CD4-positive, alpha-beta T cell (primary cell): Measurements from ENCODE around the gene MMP24OS. TPM values are rescaled to one million over a fixed set of nuclear protein-coding genes. Genes with fewer than 3 reads are reported as not detected.
"Not testable (repeated sequence)": the region's sequence is repeated elsewhere in the genome, so short reads cannot be mapped to it uniquely, and the experiment has no call there.

Experiments used
- ATAC-seq: fragments of 200-7000 bp; cut with Tn5 transposase; one replicate; pipeline ENCODE4 v1.10.0; 2022; ENCODE audit warnings: mild to moderate bottlenecking; ENCODE audit not compliant: poor library complexity
- CTCF ChIA-PET: fragments of 350-600 bp; sonication (Branson Sonifier 250); formaldehyde crosslinking; loops from one replicate; lab custom pipeline; 2021; ENCODE audit warnings: antibody characterized with exemption, inconsistent platforms; lab: Charles Lee
- POLR2A ChIA-PET: fragments of 350-600 bp; sonication (Branson Sonifier 250); formaldehyde crosslinking; loops from one replicate; lab custom pipeline; 2021; ENCODE audit warnings: antibody characterized with exemption, inconsistent platforms; lab: Charles Lee
- DNase-seq, 14 experiments: peaks; one replicate each; pipeline ENCODE4 v3.0.0-alpha.2; 2013 to 2020; ENCODE audit warnings: mixed read lengths in 2 of 14
- H3K27ac ChIP-seq, 2 donors: one replicate each; pipeline versions ENCODE4 v1.5.1 to v1.7.0; 2013; ENCODE audit warnings: low read length in 2 of 2, low read depth in 1 of 2, mild to moderate bottlenecking in 1 of 2
- H3K27me3 ChIP-seq, 2 experiments: 1 replicate in 1 of 2; 2 replicates in 1 of 2; pipeline versions ENCODE4 v1.6.1 to v1.7.0; 2013; ENCODE audit warnings: low read length in 2 of 2, control low read depth in 1 of 2, mild to moderate bottlenecking in 1 of 2, moderate library complexity in 1 of 2; ENCODE audit not compliant: insufficient read depth in 2 of 2, control insufficient read depth in 1 of 2
- H3K36me3 ChIP-seq: one replicate; pipeline ENCODE4 v1.6.1; 2013; ENCODE audit warnings: low read length, control low read depth; ENCODE audit not compliant: insufficient read depth
- H3K4me1 ChIP-seq: one replicate; pipeline ENCODE4 v1.6.1; 2013; ENCODE audit warnings: low read length, control low read depth; ENCODE audit not compliant: insufficient read depth
- H3K4me3 ChIP-seq: one replicate; pipeline ENCODE4 v1.5.1; 2013; ENCODE audit warnings: mild to moderate bottlenecking, low read length, moderate library complexity
- H3K9me3 ChIP-seq, 2 experiments: 1 replicate in 1 of 2; 2 replicates in 1 of 2; pipeline versions ENCODE4 v1.6.1 to v1.7.0; 2013; ENCODE audit warnings: low read length in 2 of 2, mild to moderate bottlenecking in 2 of 2, control low read depth in 1 of 2, moderate library complexity in 1 of 2; ENCODE audit not compliant: control insufficient read depth in 1 of 2, insufficient read depth in 1 of 2
- H3K27ac Mint-ChIP-seq: one replicate; pipeline ENCODE4 v1.8.0; 2020; ENCODE audit warnings: mixed read lengths
- H3K27me3 Mint-ChIP-seq: one replicate; pipeline ENCODE4 v1.8.0; 2021; ENCODE audit warnings: mixed read lengths
- H3K36me3 Mint-ChIP-seq: one replicate; pipeline ENCODE4 v1.8.0; 2021; ENCODE audit warnings: low read depth, mixed read lengths
- H3K4me1 Mint-ChIP-seq: one replicate; pipeline ENCODE4 v1.8.0; 2021; ENCODE audit warnings: low read depth, mixed read lengths
- H3K4me3 Mint-ChIP-seq: one replicate; pipeline ENCODE4 v1.8.0; 2020; ENCODE audit warnings: mild to moderate bottlenecking, mixed read lengths
- H3K9me3 Mint-ChIP-seq: one replicate; pipeline ENCODE4 v1.8.0; 2020; ENCODE audit warnings: mixed read lengths
- CTCF ChIP-seq: fragments of 200-600 bp; IDR thresholded peaks from one replicate; pipeline ENCODE4 v1.8.0; 2022; ENCODE audit warnings: antibody characterized with exemption, mild to moderate bottlenecking
- intact Hi-C, 2 experiments: fragments of 100-400 bp; cut with DNase I in 1 of 2; cut with micrococcal nuclease in 1 of 2; formaldehyde crosslinking; loops; one replicate each; pipeline versions ENCODE4 v1.15.1 to v1.9.0; 2023 to 2025; cut with DNase I, micrococcal nuclease
- total RNA-seq, 174 experiments: library from RNA in 2 of 174; stranded (reverse) in 2 of 174; gene quantifications; one replicate each; pipeline ENCODE4 v1.2.3 and lab custom pipeline; 2021 to 2026

MMP24OS gene
- total RNA-seq, 2 experiments from 2014 or later: 71.8 to 74.8 TPM

GRCh38 chr20:35264755-35265154 lies 13.2 kb downstream of the MMP24OS start:
- H3K9me3 ChIP-seq: no peaks in the 10 kb centered on the region
- Mint-ChIP-seq H3K27ac (no peak overlapping the region), H3K9me3 (no peaks in the 10 kb centered on the region), H3K27me3 (no peaks in the 10 kb centered on the region), H3K36me3 (peaks cover 52% of the 10 kb centered on the region), H3K4me1 (peaks cover 14% of the 10 kb centered on the region), H3K4me3 (no peak overlapping the region)
- H3K27ac ChIP-seq: no peak overlapping the region
- POLR2A ChIA-PET: interaction anchor here (0.8 kb wide), 1 partner anchor 1733 kb away, joined by 4 read pairs; no protein-coding TSS in a partner anchor
- DNase-seq: no peak
- peaks cover 47% of the 10 kb centered on the region for H3K36me3 ChIP-seq
- no peak overlapping the region for H3K4me3 ChIP-seq
- no peak for ATAC-seq
- peaks cover 6% of the 10 kb centered on the region for H3K4me1 ChIP-seq
- no peaks in the 10 kb centered on the region for H3K27me3 ChIP-seq
- intact Hi-C loops: no loop called here
- TF ChIP-seq CTCF: no peak
- CTCF ChIA-PET: interaction anchor here (1.4 kb wide), 1 partner anchor 25 kb away, joined by 5 read pairs; no protein-coding TSS in a partner anchor

GRCh38 chr20:35263532-35264341 lies 14.2 kb downstream of the MMP24OS start:
- H3K4me3 Mint-ChIP-seq: no peak overlapping the region
- peaks cover 49% of the 10 kb centered on the region for H3K36me3 Mint-ChIP-seq
- ChIA-PET POLR2A (interaction anchor here (0.6 to 0.9 kb wide), 2 partner anchors 14 to 20 kb away, joined by 3 read pairs; partner anchors contain the start of gene MMP24OS), CTCF (interaction anchor here (1.4 kb wide), 1 partner anchor 26 kb away, joined by 5 read pairs; no protein-coding TSS in a partner anchor)
- no peaks in the 10 kb centered on the region for H3K4me1 ChIP-seq
- H3K9me3 ChIP-seq: no peaks in the 10 kb centered on the region
- peaks cover 40% of the 10 kb centered on the region for H3K36me3 ChIP-seq
- H3K4me3 ChIP-seq: no peak overlapping the region
- TF ChIP-seq CTCF: no peak
- no peak for ATAC-seq
- H3K27ac ChIP-seq: no peak overlapping the region
- intact Hi-C loops: no loop called here
- no peak overlapping the region for H3K27ac Mint-ChIP-seq
- no peaks in the 10 kb centered on the region for H3K27me3 Mint-ChIP-seq
- peaks cover 9% of the 10 kb centered on the region for H3K4me1 Mint-ChIP-seq
- DNase-seq: no peak
- H3K27me3 ChIP-seq: no peaks in the 10 kb centered on the region
- H3K9me3 Mint-ChIP-seq: no peaks in the 10 kb centered on the region

GRCh38 chr20:35262731-35263531 lies 15.0 kb downstream of the MMP24OS start:
- CTCF ChIA-PET, intact Hi-C loops, H3K27me3 Mint-ChIP-seq, H3K4me1 ChIP-seq, DNase-seq, H3K9me3 ChIP-seq, H3K4me3 ChIP-seq, H3K27me3 ChIP-seq, H3K27ac ChIP-seq, H3K4me1 Mint-ChIP-seq, H3K27ac Mint-ChIP-seq, H3K4me3 Mint-ChIP-seq, ATAC-seq, H3K9me3 Mint-ChIP-seq: not testable (repeated sequence)
- H3K36me3 Mint-ChIP-seq: peaks cover 48% of the 10 kb centered on the region
- POLR2A ChIA-PET: interaction anchor here (0.6 to 0.9 kb wide), 2 partner anchors 15 to 20 kb away, joined by 3 read pairs; partner anchors contain the start of gene MMP24OS
- H3K36me3 ChIP-seq: peaks cover 34% of the 10 kb centered on the region

GRCh38 chr20:35262321-35262720 lies 15.6 kb downstream of the MMP24OS start:
- CTCF ChIA-PET, H3K4me1 Mint-ChIP-seq, H3K9me3 ChIP-seq, DNase-seq, H3K9me3 Mint-ChIP-seq, H3K4me3 Mint-ChIP-seq, H3K27ac ChIP-seq, H3K27me3 ChIP-seq, H3K4me3 ChIP-seq, POLR2A ChIA-PET, H3K27me3 Mint-ChIP-seq, H3K4me1 ChIP-seq, ATAC-seq, intact Hi-C loops, H3K27ac Mint-ChIP-seq: not testable (repeated sequence)
- peaks cover 45% of the 10 kb centered on the region for H3K36me3 Mint-ChIP-seq
- H3K36me3 ChIP-seq: peaks cover 29% of the 10 kb centered on the region
